ENCODE data around the gene TREML4. TPM values are rescaled to one million over a fixed set of nuclear protein-coding genes. Genes with fewer than 3 reads are reported as not detected.

The TREML4 gene
- total RNA-seq, 1 experiment from 2014 or later, result not detected

DNA sequence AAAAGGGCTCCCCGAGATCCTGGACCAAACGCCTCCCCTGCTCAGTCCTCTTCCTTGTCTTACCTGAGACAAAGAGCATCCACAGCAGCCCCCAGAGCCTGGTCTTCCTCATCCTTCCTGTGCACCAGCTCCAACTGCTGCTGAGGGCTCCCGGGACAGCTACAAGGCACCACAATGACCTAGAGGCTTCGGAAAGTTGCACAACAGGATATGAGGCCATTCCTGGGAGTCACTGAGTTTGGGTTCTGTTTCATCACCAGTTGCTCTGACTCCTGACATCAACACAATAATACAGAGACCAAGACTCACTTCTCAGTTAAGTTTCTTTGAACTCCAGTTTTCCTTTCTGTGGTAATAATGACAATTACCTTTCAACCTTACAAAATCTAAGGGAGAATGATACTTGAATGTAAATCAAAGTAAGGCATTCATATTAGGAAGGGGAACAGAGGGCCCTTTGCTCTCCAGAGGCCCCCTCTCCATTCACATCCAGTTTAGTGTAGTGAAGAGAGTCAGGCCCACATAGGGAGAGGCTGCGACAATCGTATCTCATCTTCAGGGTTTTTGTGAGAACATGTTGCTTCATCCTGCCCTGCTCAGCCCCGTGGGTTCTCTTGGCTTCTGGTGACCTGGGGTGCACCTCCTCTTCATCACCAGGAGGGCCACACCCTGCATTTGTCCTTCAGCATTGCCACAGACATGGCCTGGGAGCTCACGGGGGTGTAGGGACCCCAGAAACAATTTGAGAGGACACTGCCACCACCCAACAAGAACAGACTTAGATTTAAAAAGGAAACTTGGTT, 58.6 kb downstream of the TREML4 start, which contains the start of gene TREM1:
Gene TREM1, minus strand, starts transcription at position 139 of the 803 bp plus-strand sequence. Its CDS starts 27 bp downstream, at position 112.
- Histone ChIP-seq H4K20me1 (ENCODE audit: insufficient read depth) (no peaks in the 10 kb centered on the region), H3K9me3 (ENCODE audit: control insufficient read depth in 1 of 2, insufficient read depth in 1 of 2, low read depth in 1 of 2, low read length in 2 of 2) (no peaks in the 10 kb centered on the region), H3K4me3 (replicated peaks in 1 of 2; ENCODE audit: low read depth in 1 of 2, low read length in 2 of 2) (no peak within 1 kb of the TSS), H3K27me3 (ENCODE audit: insufficient read depth, low read length) (no peaks in the 10 kb centered on the region), H2AFZ (ENCODE audit: low read depth, low read length, poor library complexity, severe bottlenecking) (no peak within 1 kb of the TSS), H3K9me2 (ENCODE audit: insufficient read depth) (no peaks in the 10 kb centered on the region), H3K27ac (ENCODE audit: low read depth, low read length) (no peak within 1 kb of the TSS), H3K79me2 (ENCODE audit: insufficient read depth, low read length) (no peaks in the 10 kb centered on the region), H3K4me1 (ENCODE audit: control insufficient read depth in 1 of 2, insufficient read depth in 2 of 2, low read length in 2 of 2) (no peaks in the 10 kb centered on the region), H3K9ac (ENCODE audit: low read length) (no peak within 1 kb of the TSS), H3K36me3 (ENCODE audit: control insufficient read depth in 1 of 2, insufficient read depth in 2 of 2, low read length in 2 of 2) (no peaks in the 10 kb centered on the region), H3K4me2 (ENCODE audit: low read length) (no peak within 1 kb of the TSS)
- POLR2A ChIA-PET, result no interaction called here
- RAD21 ChIA-PET (ENCODE audit: low non-redundant PET in 1 of 2, low total read pairs in 2 of 2, uncharacterized antibody in 2 of 2, unreplicated experiment in 2 of 2), result no interaction called here
- BruUV-seq (replicated peaks), result no TSS peak
- CTCF ChIA-PET, result interaction anchor here (2.1 kb wide), 1 partner anchor 8 kb away, joined by 9 read pairs; no protein-coding TSS in a partner anchor
- ATAC-seq, result no peak
- intact Hi-C loops (cut with micrococcal nuclease), result no loop called here
- TF ChIP-seq YY1 (IDR thresholded peaks at IDR 0.05; ENCODE audit: extremely low read depth, insufficient replicate concordance, low read depth, low read length) (no peak), TCF7L2 (IDR thresholded peaks at IDR 0.05; ENCODE audit: borderline replicate concordance, extremely low read depth, insufficient read depth, insufficient read length) (no peak), EGR1 (IDR thresholded peaks at IDR 0.05; ENCODE audit: low read depth) (no peak), JUND (IDR thresholded peaks at IDR 0.05) (no peak), FOSL1 (IDR thresholded peaks at IDR 0.05; ENCODE audit: low read depth) (no peak), SRF (IDR thresholded peaks at IDR 0.05; ENCODE audit: low read depth) (no peak), EZH2 (IDR thresholded peaks at IDR 0.05) (no peak), CBX3 (IDR thresholded peaks at IDR 0.05; ENCODE audit: low read depth) (no peak), ELF1 (IDR thresholded peaks at IDR 0.05; ENCODE audit: borderline replicate concordance, low read depth) (no peak), SP1 (IDR thresholded peaks at IDR 0.05; ENCODE audit: low read depth) (no peak), POLR2A (IDR thresholded peaks at IDR 0.05; ENCODE audit: borderline replicate concordance, extremely low read depth, insufficient read depth, insufficient read length) (no peak), RAD21 (IDR thresholded peaks at IDR 0.05; ENCODE audit: low read depth) (no peak), EZH2phosphoT487 (IDR thresholded peaks at IDR 0.05; ENCODE audit: borderline replicate concordance) (no peak), CEBPB (IDR thresholded peaks at IDR 0.05; ENCODE audit: low read depth) (no peak), ZNF274 (IDR thresholded peaks at IDR 0.05; ENCODE audit: low read depth, low read length) (no peak), ZFX (IDR thresholded peaks at IDR 0.05) (no peak), POLR2AphosphoS5 (IDR thresholded peaks at IDR 0.05; ENCODE audit: low read depth, low read length) (no peak)
- TF ChIP-seq, protein P1, sequence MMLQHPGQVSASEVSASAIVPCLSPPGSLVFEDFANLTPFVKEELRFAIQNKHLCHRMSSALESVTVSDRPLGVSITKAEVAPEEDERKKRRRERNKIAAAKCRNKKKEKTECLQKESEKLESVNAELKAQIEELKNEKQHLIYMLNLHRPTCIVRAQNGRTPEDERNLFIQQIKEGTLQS (IDR thresholded peaks at IDR 0.05), result no peak
- TF ChIP-seq, protein P2, sequence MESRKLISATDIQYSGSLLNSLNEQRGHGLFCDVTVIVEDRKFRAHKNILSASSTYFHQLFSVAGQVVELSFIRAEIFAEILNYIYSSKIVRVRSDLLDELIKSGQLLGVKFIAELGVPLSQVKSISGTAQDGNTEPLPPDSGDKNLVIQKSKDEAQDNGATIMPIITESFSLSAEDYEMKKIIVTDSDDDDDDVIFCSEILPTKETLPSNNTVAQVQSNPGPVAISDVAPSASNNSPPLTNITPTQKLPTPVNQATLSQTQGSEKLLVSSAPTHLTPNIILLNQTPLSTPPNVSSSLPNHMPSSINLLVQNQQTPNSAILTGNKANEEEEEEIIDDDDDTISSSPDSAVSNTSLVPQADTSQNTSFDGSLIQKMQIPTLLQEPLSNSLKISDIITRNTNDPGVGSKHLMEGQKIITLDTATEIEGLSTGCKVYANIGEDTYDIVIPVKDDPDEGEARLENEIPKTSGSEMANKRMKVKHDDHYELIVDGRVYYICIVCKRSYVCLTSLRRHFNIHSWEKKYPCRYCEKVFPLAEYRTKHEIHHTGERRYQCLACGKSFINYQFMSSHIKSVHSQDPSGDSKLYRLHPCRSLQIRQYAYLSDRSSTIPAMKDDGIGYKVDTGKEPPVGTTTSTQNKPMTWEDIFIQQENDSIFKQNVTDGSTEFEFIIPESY (IDR thresholded peaks at IDR 0.05; ENCODE audit: extremely low read depth, insufficient replicate concordance, low read length), result no peak
- TF ChIP-seq, protein P3, sequence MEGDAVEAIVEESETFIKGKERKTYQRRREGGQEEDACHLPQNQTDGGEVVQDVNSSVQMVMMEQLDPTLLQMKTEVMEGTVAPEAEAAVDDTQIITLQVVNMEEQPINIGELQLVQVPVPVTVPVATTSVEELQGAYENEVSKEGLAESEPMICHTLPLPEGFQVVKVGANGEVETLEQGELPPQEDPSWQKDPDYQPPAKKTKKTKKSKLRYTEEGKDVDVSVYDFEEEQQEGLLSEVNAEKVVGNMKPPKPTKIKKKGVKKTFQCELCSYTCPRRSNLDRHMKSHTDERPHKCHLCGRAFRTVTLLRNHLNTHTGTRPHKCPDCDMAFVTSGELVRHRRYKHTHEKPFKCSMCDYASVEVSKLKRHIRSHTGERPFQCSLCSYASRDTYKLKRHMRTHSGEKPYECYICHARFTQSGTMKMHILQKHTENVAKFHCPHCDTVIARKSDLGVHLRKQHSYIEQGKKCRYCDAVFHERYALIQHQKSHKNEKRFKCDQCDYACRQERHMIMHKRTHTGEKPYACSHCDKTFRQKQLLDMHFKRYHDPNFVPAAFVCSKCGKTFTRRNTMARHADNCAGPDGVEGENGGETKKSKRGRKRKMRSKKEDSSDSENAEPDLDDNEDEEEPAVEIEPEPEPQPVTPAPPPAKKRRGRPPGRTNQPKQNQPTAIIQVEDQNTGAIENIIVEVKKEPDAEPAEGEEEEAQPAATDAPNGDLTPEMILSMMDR (IDR thresholded peaks at IDR 0.05 in 2 of 3, conservative IDR thresholded peaks at IDR 0.05 in 1 of 3; ENCODE audit: borderline replicate concordance in 1 of 3, insufficient read depth in 1 of 3, low read depth in 2 of 3, low read length in 2 of 3), result no peak
- DNase-seq (ENCODE audit: low read depth, low spot score), result no peak
